Body of pancreas (tissue), 4 donors: ENCODE results near the gene YPEL4. TPM values are rescaled to one million over a fixed set of nuclear protein-coding genes. Genes with fewer than 3 reads are reported as not detected.

ENCODE experiments used
- ATAC-seq: fragments of 150-250 bp; one replicate; pipeline ENCODE4 v1.9.1; 2016
- DNase-seq, 4 donors: peaks; one replicate each; pipeline ENCODE4 v3.0.0-alpha.2; 2019
- H3K27ac ChIP-seq, 4 donors: fragments of 200-600 bp; sonication (generic); 1 replicate in 3 of 4; 2 replicates in 1 of 4; pipeline versions ENCODE4 v1.5.1 to v1.6.1; 2016 to 2019; ENCODE audit warnings: mild to moderate bottlenecking in 1 of 4, mixed read lengths in 1 of 4, moderate library complexity in 1 of 4
- H3K27me3 ChIP-seq, 2 donors: fragments of 200-600 bp; sonication (generic); one replicate each; pipeline ENCODE4 v1.6.0; 2016; ENCODE audit warnings: mild to moderate bottlenecking in 1 of 2
- H3K36me3 ChIP-seq, 2 donors: fragments of 200-600 bp; sonication (generic); replicated peaks in 1 of 2; 2 replicates each; pipeline ENCODE4 v1.5.1; 2016; ENCODE audit warnings: low read depth in 2 of 2; ENCODE audit not compliant: insufficient read depth in 1 of 2
- H3K4me1 ChIP-seq: fragments of 200-600 bp; sonication (generic); one replicate; pipeline ENCODE4 v1.6.0; 2016
- H3K4me3 ChIP-seq, 2 donors: fragments of 200-600 bp; sonication (generic); 1 replicate in 1 of 2; 2 replicates in 1 of 2; pipeline ENCODE4 v1.5.1; 2016 to 2019
- H3K9me3 ChIP-seq, 3 donors: fragments of 200-600 bp; sonication (generic); 1 replicate in 2 of 3; 2 replicates in 1 of 3; pipeline ENCODE4 v1.5.1; 2016
- CTCF ChIP-seq, 7 experiments: fragments of 450-650 bp in 4 of 7; fragments of 200-600 bp in 3 of 7; sonication (generic) in 3 of 7; IDR thresholded peaks; one replicate each; pipeline ENCODE4 v1.5.1; 2016 to 2019; ENCODE audit warnings: antibody characterized with exemption in 7 of 7
- POLR2A ChIP-seq, 3 donors: fragments of 450-650 bp; IDR thresholded peaks; one replicate each; pipeline ENCODE4 v1.6.1; 2016; ENCODE audit warnings: antibody characterized with exemption in 3 of 3, mild to moderate bottlenecking in 2 of 3
- WGBS, 2 donors: methylation state at CpG; one replicate each; pipeline ENCODE4 v1.1.5; 2017; 5-methylcytosine and 5-hydroxymethylcytosine counted together
- intact Hi-C: fragments of 100-400 bp; cut with DNase I; formaldehyde crosslinking; loops from one replicate; pipeline ENCODE4 v1.15.1; 2023
- total RNA-seq, 2 donors: library from RNA; depleted of rRNA; stranded (reverse); fragments of >200 nt; gene quantifications; one replicate each; pipeline ENCODE4 v1.1.0, GENCODE V29; 2016

Gene YPEL4
- total RNA-seq, 2 donors from 2014 or later = 0.26 TPM; not detected in 1

- ATAC-seq (no peak), DNase-seq (no peak)
- Histone ChIP-seq H3K27ac (no peak overlapping the region), H3K4me1 (peaks cover 22% of the 10 kb centered on the region), H3K27me3 (no peaks in the 10 kb centered on the region), H3K4me3 (no peak overlapping the region), H3K36me3 (peaks cover 5 to 15% of the 10 kb centered on the region in 2 donors), H3K9me3 (no peaks in the 10 kb centered on the region)
- WGBS, 2 donors = 92 to 93% methylated on average over 14 of the region's 14 CpGs
- TF ChIP-seq POLR2A (IDR thresholded peaks at IDR 0.05) (no peak), CTCF (IDR thresholded peaks at IDR 0.05) (no peak)
- intact Hi-C loops = loop anchor here (10.0 kb wide), 1 partner anchor 55 kb away; the partner anchor contains the start of genes MED19 and TMX2
Measured at GRCh38 chr11:57659669-57660068, 10.0 kb upstream of the YPEL4 start.

- Histone ChIP-seq H3K4me3 (peak overlapping the region; percentile 39 to 64), H3K27me3 (no peaks in the 10 kb centered on the region), H3K9me3 (no peaks in the 10 kb centered on the region), H3K27ac (peak overlapping the region in 2 of 4 donors; percentile 91 to 93), H3K4me1 (peaks cover 22% of the 10 kb centered on the region), H3K36me3 (peaks cover 5 to 15% of the 10 kb centered on the region in 2 donors)
- intact Hi-C loops = no loop called here
- DNase-seq (no peak), ATAC-seq (no peak)
- TF ChIP-seq CTCF (IDR thresholded peaks at IDR 0.05) (no peak), POLR2A (IDR thresholded peaks at IDR 0.05) (no peak)
- WGBS, 2 donors = 0% methylated on average over 8 of the region's 8 CpGs
Measured at GRCh38 chr11:57658023-57658361, 8.3 kb upstream of the YPEL4 start.

- WGBS, 2 donors = 0% methylated on average over 23 to 45 of the region's 45 CpGs
- Histone ChIP-seq H3K27me3 (no peaks in the 10 kb centered on the region), H3K27ac (peak within 1 kb of the TSS; percentile 74 to 93 (median 90)), H3K4me1 (peaks cover 22% of the 10 kb centered on the region), H3K36me3 (peaks cover 5 to 15% of the 10 kb centered on the region in 2 donors), H3K4me3 (peak within 1 kb of the TSS; percentile 39 to 64), H3K9me3 (no peaks in the 10 kb centered on the region)
- TF ChIP-seq CTCF (IDR thresholded peaks at IDR 0.05) (peak in 1 of 7 experiments; percentile 6), POLR2A (IDR thresholded peaks at IDR 0.05) (peak; percentile 59 to 94 (median 90))
- peak; percentile 99 to 100 (median 100) for DNase-seq
- ATAC-seq = peak; percentile 99
- intact Hi-C loops = no loop called here
Measured at GRCh38 chr11:57657194-57658022, 7.7 kb upstream of the YPEL4 start, which contains the start of gene CLP1. CLP1 (plus strand) TSS chr11:57657762; CDS start chr11:57659477, 1,715 bp downstream.

GRCh38 chr11:57656885-57657193, 7.1 kb upstream of the YPEL4 start:
- intact Hi-C loops = no loop called here
- Histone ChIP-seq H3K4me3 (no peak overlapping the region), H3K36me3 (peaks cover 5 to 11% of the 10 kb centered on the region in 2 donors), H3K27me3 (no peaks in the 10 kb centered on the region), H3K9me3 (no peaks in the 10 kb centered on the region), H3K27ac (peak overlapping the region; percentile 74 to 93 (median 90)), H3K4me1 (peaks cover 22% of the 10 kb centered on the region)
- TF ChIP-seq CTCF (IDR thresholded peaks at IDR 0.05) (no peak), POLR2A (IDR thresholded peaks at IDR 0.05) (no peak)
- ATAC-seq (no peak), DNase-seq (no peak)
- 15 to 24% methylated on average over 5 of the region's 5 CpGs for WGBS, 2 donors
